PC-9 (cell line): ENCODE measurements around the gene COG3. TPM values are rescaled to one million over a fixed set of nuclear protein-coding genes. Genes with fewer than 3 reads are reported as not detected.

Experiments used
- BruUV-seq: library from RNA; stranded (reverse); fragments of 400-500 nt; replicated peaks from 2 replicates; lab custom pipeline; 2021; lab: Mats Ljungman, UMichigan
- CTCF ChIA-PET: fragments of 300-600 bp; sonication (Branson Sonifier 250); formaldehyde crosslinking; loops from one replicate; lab custom pipeline; 2022; ENCODE audit warnings: antibody characterized with exemption; lab: Charles Lee
- POLR2A ChIA-PET: fragments of 300-600 bp; sonication (Branson Sonifier 250); formaldehyde crosslinking; loops from one replicate; lab custom pipeline; 2022; ENCODE audit warnings: antibody characterized with exemption; ENCODE audit not compliant: unreplicated experiment; lab: Charles Lee
- DNase-seq, 2 experiments: peaks; one replicate each; pipeline versions ENCODE4 v3.0.0 to v3.0.0-alpha.2; 2015 to 2022; ENCODE audit warnings: mixed read lengths in 1 of 2
- H2AFZ ChIP-seq: fragments of 200-600 bp; sonication (generic); 2 replicates; pipeline ENCODE4 v1.8.1; 2017; ENCODE audit warnings: antibody characterized with exemption
- H3F3A ChIP-seq: fragments of 200-600 bp; sonication (generic); 2 replicates; pipeline ENCODE4 v1.8.1; 2017; ENCODE audit warnings: antibody characterized with exemption, mild to moderate bottlenecking, low read depth; ENCODE audit not compliant: insufficient read depth
- H3K27ac ChIP-seq: fragments of 200-600 bp; sonication (generic); 2 replicates; pipeline ENCODE4 v1.6.1; 2016; ENCODE audit warnings: mixed run types
- H3K27me3 ChIP-seq: fragments of 200-600 bp; sonication (generic); 2 replicates; pipeline ENCODE4 v1.6.1; 2016; ENCODE audit warnings: low read depth, mixed run types; ENCODE audit not compliant: insufficient read depth
- H3K36me3 ChIP-seq: fragments of 200-600 bp; sonication (generic); 2 replicates; pipeline ENCODE4 v1.6.1; 2016; ENCODE audit warnings: low read depth, mixed run types
- H3K4me1 ChIP-seq: fragments of 200-600 bp; sonication (generic); replicated peaks from 2 replicates; pipeline ENCODE4 v1.6.1; 2016; ENCODE audit warnings: mixed run types; ENCODE audit not compliant: insufficient read depth
- H3K4me2 ChIP-seq: fragments of 200-600 bp; sonication (generic); 2 replicates; pipeline ENCODE4 v1.6.1; 2017; ENCODE audit warnings: mixed run types
- H3K4me3 ChIP-seq: fragments of 200-600 bp; sonication (generic); 2 replicates; pipeline ENCODE4 v1.6.1; 2016; ENCODE audit warnings: mixed run types
- H3K79me2 ChIP-seq: fragments of 200-600 bp; sonication (generic); 2 replicates; pipeline ENCODE4 v1.6.1; 2017; ENCODE audit warnings: low read depth, mixed run types
- H3K9me2 ChIP-seq: fragments of 200-600 bp; sonication (generic); 2 replicates; pipeline ENCODE4 v1.8.1; 2017; ENCODE audit warnings: mild to moderate bottlenecking; ENCODE audit not compliant: insufficient read depth
- H3K9me3 ChIP-seq: fragments of 200-600 bp; sonication (generic); 2 replicates; pipeline ENCODE4 v1.8.1; 2016; ENCODE audit warnings: low read depth; ENCODE audit not compliant: insufficient read depth
- H4K20me1 ChIP-seq: fragments of 200-600 bp; sonication (generic); 2 replicates; pipeline ENCODE4 v1.8.1; 2017; ENCODE audit not compliant: insufficient read depth
- EZH2 ChIP-seq: fragments of 200-600 bp; sonication (generic); IDR thresholded peaks from 2 replicates; pipeline ENCODE4 v1.8.0; 2017; ENCODE audit warnings: antibody characterized with exemption, low read depth
- intact Hi-C: fragments of 100-400 bp; cut with micrococcal nuclease; formaldehyde crosslinking; loops from one replicate; pipeline ENCODE4 v1.10.0; 2022; ENCODE audit not compliant: unreplicated experiment
- total RNA-seq: library from RNA; stranded (reverse); gene quantifications from 2 replicates; pipeline ENCODE4 v1.2.3, GENCODE V29; 2021
- TF ChIP-seq, protein P1 (sequence below): fragments of 200-600 bp; sonication (generic); conservative IDR thresholded peaks from 2 replicates; pipeline ENCODE4 v1.6.1; 2017; ENCODE audit warnings: mixed run types, antibody characterized with exemption, mild to moderate bottlenecking, moderate library complexity

The COG3 gene
- total RNA-seq, 1 experiment from 2014 or later = 22.3 TPM

DNA sequence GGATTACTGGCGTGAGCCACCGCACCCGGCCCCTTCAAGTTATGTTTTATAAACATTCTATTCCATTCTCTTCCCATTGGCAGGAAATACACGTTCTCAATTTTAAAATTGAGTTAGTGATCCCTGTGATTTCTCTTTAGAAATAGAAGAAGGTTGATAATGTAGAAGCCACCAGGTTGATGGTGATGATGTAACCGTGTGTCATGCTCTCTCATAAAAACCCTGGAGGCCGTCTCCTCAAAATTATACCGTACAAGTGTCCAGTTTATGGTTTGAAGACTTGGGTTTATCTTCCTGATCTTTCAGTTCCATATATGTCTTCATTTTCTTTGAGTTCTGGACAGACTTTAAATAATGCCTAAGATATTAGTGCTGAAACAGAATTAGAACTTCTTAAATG, 32.2 kb downstream of the COG3 start:
- Histone ChIP-seq H3K36me3 (peaks cover 49% of the 10 kb centered on the region), H3K79me2 (peaks cover 5% of the 10 kb centered on the region; the same call in 1 of the 2 replicates), H4K20me1 (peaks cover under 1% of the 10 kb centered on the region; the same call in 1 of the 2 replicates), H3K4me1 (peaks cover 44% of the 10 kb centered on the region), H2AFZ (no peak overlapping the region), H3K4me2 (no peak overlapping the region), H3K27ac (no peak overlapping the region), H3K9me3 (no peaks in the 10 kb centered on the region), H3K27me3 (no peaks in the 10 kb centered on the region), H3F3A (peaks cover 36% of the 10 kb centered on the region), H3K4me3 (no peak overlapping the region), H3K9me2 (peaks cover 6% of the 10 kb centered on the region; the same call in 1 of the 2 replicates)
- no peak for TF ChIP-seq EZH2
- TF ChIP-seq, protein P1, sequence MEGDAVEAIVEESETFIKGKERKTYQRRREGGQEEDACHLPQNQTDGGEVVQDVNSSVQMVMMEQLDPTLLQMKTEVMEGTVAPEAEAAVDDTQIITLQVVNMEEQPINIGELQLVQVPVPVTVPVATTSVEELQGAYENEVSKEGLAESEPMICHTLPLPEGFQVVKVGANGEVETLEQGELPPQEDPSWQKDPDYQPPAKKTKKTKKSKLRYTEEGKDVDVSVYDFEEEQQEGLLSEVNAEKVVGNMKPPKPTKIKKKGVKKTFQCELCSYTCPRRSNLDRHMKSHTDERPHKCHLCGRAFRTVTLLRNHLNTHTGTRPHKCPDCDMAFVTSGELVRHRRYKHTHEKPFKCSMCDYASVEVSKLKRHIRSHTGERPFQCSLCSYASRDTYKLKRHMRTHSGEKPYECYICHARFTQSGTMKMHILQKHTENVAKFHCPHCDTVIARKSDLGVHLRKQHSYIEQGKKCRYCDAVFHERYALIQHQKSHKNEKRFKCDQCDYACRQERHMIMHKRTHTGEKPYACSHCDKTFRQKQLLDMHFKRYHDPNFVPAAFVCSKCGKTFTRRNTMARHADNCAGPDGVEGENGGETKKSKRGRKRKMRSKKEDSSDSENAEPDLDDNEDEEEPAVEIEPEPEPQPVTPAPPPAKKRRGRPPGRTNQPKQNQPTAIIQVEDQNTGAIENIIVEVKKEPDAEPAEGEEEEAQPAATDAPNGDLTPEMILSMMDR = no peak
- intact Hi-C loops = no loop called here
- DNase-seq = no peak
- ChIA-PET CTCF (no interaction called here), POLR2A (no interaction called here)
- no TSS peak for BruUV-seq

DNA sequence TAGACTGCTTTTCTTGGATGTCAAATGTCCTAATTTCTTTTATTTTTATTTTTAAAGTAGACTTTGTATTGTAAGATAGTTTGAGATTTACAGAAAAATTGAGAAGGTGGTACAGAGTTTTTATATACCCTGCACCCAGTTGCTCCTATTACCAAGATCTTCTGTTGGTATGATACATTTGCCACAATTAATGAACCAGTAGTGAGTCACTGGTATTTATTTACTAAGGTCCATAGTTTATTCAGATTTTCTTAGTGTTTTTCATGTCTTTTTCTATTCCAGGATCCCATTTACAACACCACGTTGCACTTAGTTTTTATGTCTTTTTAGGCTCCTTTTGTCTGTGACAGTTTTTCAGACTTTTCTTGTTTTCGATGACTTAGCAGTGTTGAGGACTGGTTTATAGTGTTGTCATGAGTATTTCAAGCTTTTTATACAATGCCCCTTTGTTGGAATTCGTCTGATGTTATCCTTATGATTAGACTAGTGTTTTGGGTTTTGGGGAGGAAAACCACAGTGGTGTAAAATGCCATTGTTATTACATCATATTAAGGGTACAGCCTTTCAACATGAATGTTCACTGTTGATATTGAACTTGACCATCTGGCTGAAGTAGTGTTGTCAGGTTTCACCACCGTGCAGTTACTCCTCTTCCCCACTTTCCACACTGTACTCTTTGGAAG, 35.9 kb downstream of the COG3 start:
- peak overlapping the region; percentile 16; the same call in 1 of the 2 replicates for H3K4me3 ChIP-seq
- no peaks in the 10 kb centered on the region; the same call in 1 of the 2 replicates for H3K9me2 ChIP-seq
- no TSS peak for BruUV-seq
- intact Hi-C loops = no loop called here
- peak overlapping the region; percentile 87 for H3K27ac ChIP-seq
- TF ChIP-seq, protein P1 = no peak
- TF ChIP-seq EZH2 = no peak
- peaks cover 64% of the 10 kb centered on the region for H3K36me3 ChIP-seq
- peaks cover 32% of the 10 kb centered on the region for H3F3A ChIP-seq
- peaks cover 14% of the 10 kb centered on the region; the same call in 1 of the 2 replicates for H3K79me2 ChIP-seq
- H3K4me2 ChIP-seq = peak overlapping the region; percentile 56
- ChIA-PET CTCF (interaction anchor here (0.7 kb wide), 1 partner anchor 659 kb away, joined by 3 read pairs; no protein-coding TSS in a partner anchor), POLR2A (no interaction called here)
- H4K20me1 ChIP-seq = no peaks in the 10 kb centered on the region
- peaks cover 33% of the 10 kb centered on the region for H3K4me1 ChIP-seq
- H3K9me3 ChIP-seq = no peaks in the 10 kb centered on the region
- H2AFZ ChIP-seq = no peak overlapping the region
- no peaks in the 10 kb centered on the region for H3K27me3 ChIP-seq
- peak; percentile 14 to 80 for DNase-seq

DNA sequence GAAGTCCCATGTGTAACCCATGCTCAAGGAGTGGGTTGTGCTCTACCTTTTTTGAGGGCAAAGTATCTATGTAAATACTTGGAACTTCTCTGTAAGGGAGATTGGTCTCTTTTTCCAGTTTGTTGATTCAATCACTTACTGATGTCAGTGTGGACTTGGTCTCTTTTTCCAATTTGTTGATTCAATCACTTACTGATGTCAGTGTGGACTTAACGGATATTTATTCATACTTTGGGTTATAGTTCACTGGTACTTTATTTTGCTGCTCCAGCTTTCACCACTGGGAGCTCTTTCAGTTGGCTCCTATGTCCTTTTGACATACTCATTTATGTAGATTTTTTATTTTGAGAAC, 36.4 kb downstream of the COG3 start:
- peak overlapping the region; percentile 56 for H3K4me2 ChIP-seq
- H3K27ac ChIP-seq = peak overlapping the region; percentile 87
- H3K79me2 ChIP-seq = peaks cover 14% of the 10 kb centered on the region; the same call in 1 of the 2 replicates
- TF ChIP-seq, protein P1 = no peak
- no peak for TF ChIP-seq EZH2
- no peak for DNase-seq
- ChIA-PET CTCF (interaction anchor here (0.7 kb wide), 1 partner anchor 658 kb away, joined by 3 read pairs; no protein-coding TSS in a partner anchor), POLR2A (no interaction called here)
- peaks cover 69% of the 10 kb centered on the region for H3K36me3 ChIP-seq
- no peak overlapping the region for H3K4me3 ChIP-seq
- no TSS peak for BruUV-seq
- no peaks in the 10 kb centered on the region for H3K9me3 ChIP-seq
- H3F3A ChIP-seq = peaks cover 32% of the 10 kb centered on the region
- no peaks in the 10 kb centered on the region for H4K20me1 ChIP-seq
- no peaks in the 10 kb centered on the region; the same call in 1 of the 2 replicates for H3K9me2 ChIP-seq
- intact Hi-C loops = no loop called here
- H3K4me1 ChIP-seq = peaks cover 33% of the 10 kb centered on the region
- no peaks in the 10 kb centered on the region for H3K27me3 ChIP-seq
- no peak overlapping the region for H2AFZ ChIP-seq
